IPS-20b (cell line): Measurements from ENCODE around the gene CEACAM16.
"Not testable (repeated sequence)": the region's sequence is repeated elsewhere in the genome, so short reads cannot be mapped to it uniquely, and the experiment has no call there.

Source experiments
- H3K27ac ChIP-seq: one replicate; pipeline ENCODE4 v1.5.1; 2013; ENCODE audit warnings: low read length
- H3K27me3 ChIP-seq: 2 replicates; pipeline ENCODE4 v1.6.1; 2013; ENCODE audit warnings: mild to moderate bottlenecking, low read length, inconsistent platforms; ENCODE audit not compliant: insufficient read depth
- H3K36me3 ChIP-seq: 2 replicates; pipeline ENCODE4 v1.6.1; 2013; ENCODE audit warnings: low read depth, mild to moderate bottlenecking, inconsistent platforms, low read length, moderate library complexity; ENCODE audit not compliant: insufficient read depth
- H3K4me1 ChIP-seq: 2 replicates; pipeline ENCODE4 v1.6.1; 2013; ENCODE audit warnings: mild to moderate bottlenecking, control low read depth, inconsistent platforms, low read length, moderate library complexity; ENCODE audit not compliant: insufficient read depth
- H3K4me3 ChIP-seq: 2 replicates; pipeline ENCODE4 v1.5.1; 2013; ENCODE audit warnings: mild to moderate bottlenecking, low read length, inconsistent platforms
- H3K9ac ChIP-seq: 2 replicates; pipeline ENCODE4 v1.6.1; 2013; ENCODE audit warnings: low read depth, mild to moderate bottlenecking, inconsistent platforms, low read length, moderate library complexity
- H3K9me3 ChIP-seq: 2 replicates; pipeline ENCODE4 v1.6.1; 2013; ENCODE audit warnings: mild to moderate bottlenecking, low read depth, low read length, inconsistent platforms; ENCODE audit not compliant: insufficient read depth

CEACAM16 gene

GRCh38 chr19:44708940-44709339, 10.0 kb downstream of the CEACAM16 start:
- Histone ChIP-seq H3K4me1 (no peaks in the 10 kb centered on the region), H3K36me3 (no peaks in the 10 kb centered on the region), H3K9ac (no peak overlapping the region), H3K27me3 (no peaks in the 10 kb centered on the region), H3K27ac (no peak overlapping the region), H3K4me3 (no peak overlapping the region), H3K9me3 (no peaks in the 10 kb centered on the region)

- not testable (repeated sequence) for H3K4me1 ChIP-seq, H3K27ac ChIP-seq, H3K4me3 ChIP-seq, H3K9me3 ChIP-seq, H3K27me3 ChIP-seq, H3K9ac ChIP-seq, H3K36me3 ChIP-seq
These were observed 10.7 kb downstream of the CEACAM16 start for GRCh38 chr19:44709434-44710266.

GRCh38 chr19:44710483-44710882, 11.5 kb downstream of the CEACAM16 start:
- Histone ChIP-seq H3K9ac (no peak overlapping the region), H3K9me3 (peaks cover 10% of the 10 kb centered on the region), H3K36me3 (no peaks in the 10 kb centered on the region), H3K4me1 (no peaks in the 10 kb centered on the region), H3K27me3 (no peaks in the 10 kb centered on the region), H3K4me3 (no peak overlapping the region), H3K27ac (no peak overlapping the region)

- Histone ChIP-seq H3K9ac (no peak overlapping the region), H3K4me3 (no peak overlapping the region), H3K27ac (no peak overlapping the region), H3K4me1 (no peaks in the 10 kb centered on the region; the same call in 1 of the 2 replicates), H3K9me3 (peaks cover 10% of the 10 kb centered on the region), H3K27me3 (no peaks in the 10 kb centered on the region), H3K36me3 (no peaks in the 10 kb centered on the region)
These were observed 14.0 kb downstream of the CEACAM16 start for GRCh38 chr19:44712864-44713515.

- peaks cover 10% of the 10 kb centered on the region for H3K9me3 ChIP-seq
- H3K9ac ChIP-seq, result no peak overlapping the region
- H3K4me3 ChIP-seq, result no peak overlapping the region
- H3K27me3 ChIP-seq, result no peaks in the 10 kb centered on the region
- peaks cover 11% of the 10 kb centered on the region; the same call in 1 of the 2 replicates for H3K4me1 ChIP-seq
- H3K27ac ChIP-seq, result no peak overlapping the region
- H3K36me3 ChIP-seq, result no peaks in the 10 kb centered on the region
These were observed 15.7 kb downstream of the CEACAM16 start for GRCh38 chr19:44714597-44715169.

GRCh38 chr19:44717603-44718002, 18.7 kb downstream of the CEACAM16 start:
- H3K4me3 ChIP-seq, result no peak overlapping the region
- H3K27me3 ChIP-seq, result no peaks in the 10 kb centered on the region
- H3K36me3 ChIP-seq, result no peaks in the 10 kb centered on the region
- H3K27ac ChIP-seq, result no peak overlapping the region
- H3K9ac ChIP-seq, result no peak overlapping the region
- peaks cover 11% of the 10 kb centered on the region; the same call in 1 of the 2 replicates for H3K4me1 ChIP-seq
- peaks cover 10% of the 10 kb centered on the region for H3K9me3 ChIP-seq

- Histone ChIP-seq H3K4me1 (peaks cover 11% of the 10 kb centered on the region; the same call in 1 of the 2 replicates), H3K27ac (peak overlapping the region; percentile 76), H3K36me3 (no peaks in the 10 kb centered on the region), H3K27me3 (no peaks in the 10 kb centered on the region), H3K9ac (peak overlapping the region; percentile 79; the same call in 1 of the 2 replicates), H3K9me3 (peaks cover 10% of the 10 kb centered on the region), H3K4me3 (peak overlapping the region; percentile 54; the same call in 1 of the 2 replicates)
These were observed 19.7 kb downstream of the CEACAM16 start for GRCh38 chr19:44718441-44719261.

GRCh38 chr19:44719262-44719701, 20.3 kb downstream of the CEACAM16 start:
- peak overlapping the region; percentile 76 for H3K27ac ChIP-seq
- no peak overlapping the region; the same call in 1 of the 2 replicates for H3K4me3 ChIP-seq
- peaks cover 10% of the 10 kb centered on the region for H3K9me3 ChIP-seq
- H3K36me3 ChIP-seq, result no peaks in the 10 kb centered on the region
- peak overlapping the region; percentile 79; the same call in 1 of the 2 replicates for H3K9ac ChIP-seq
- no peaks in the 10 kb centered on the region for H3K27me3 ChIP-seq
- peaks cover 11% of the 10 kb centered on the region; the same call in 1 of the 2 replicates for H3K4me1 ChIP-seq

- H3K27ac ChIP-seq, H3K36me3 ChIP-seq, H3K9ac ChIP-seq, H3K4me3 ChIP-seq, H3K27me3 ChIP-seq, H3K9me3 ChIP-seq: not testable (repeated sequence)
- H3K4me1 ChIP-seq, result peaks cover 11% of the 10 kb centered on the region; the same call in 1 of the 2 replicates
These were observed 21.4 kb downstream of the CEACAM16 start for GRCh38 chr19:44720396-44720795.

- Histone ChIP-seq H3K27ac (no peak overlapping the region), H3K9me3 (no peaks in the 10 kb centered on the region), H3K36me3 (no peaks in the 10 kb centered on the region), H3K9ac (no peak overlapping the region), H3K4me1 (peaks cover 11% of the 10 kb centered on the region; the same call in 1 of the 2 replicates), H3K27me3 (peaks cover 8% of the 10 kb centered on the region; the same call in 1 of the 2 replicates), H3K4me3 (no peak overlapping the region)
These were observed 22.0 kb downstream of the CEACAM16 start for GRCh38 chr19:44720945-44721344.

GRCh38 chr19:44721369-44721768, 22.4 kb downstream of the CEACAM16 start:
- H3K9me3 ChIP-seq, H3K36me3 ChIP-seq, H3K4me3 ChIP-seq, H3K27me3 ChIP-seq, H3K9ac ChIP-seq, H3K27ac ChIP-seq: not testable (repeated sequence)
- peaks cover 11% of the 10 kb centered on the region; the same call in 1 of the 2 replicates for H3K4me1 ChIP-seq
